ENCODE results near the gene TMPRSS3.
"Not testable (repeated sequence)": the region's sequence is repeated elsewhere in the genome, so short reads cannot be mapped to it uniquely, and the experiment has no call there.

The TMPRSS3 gene

DNA sequence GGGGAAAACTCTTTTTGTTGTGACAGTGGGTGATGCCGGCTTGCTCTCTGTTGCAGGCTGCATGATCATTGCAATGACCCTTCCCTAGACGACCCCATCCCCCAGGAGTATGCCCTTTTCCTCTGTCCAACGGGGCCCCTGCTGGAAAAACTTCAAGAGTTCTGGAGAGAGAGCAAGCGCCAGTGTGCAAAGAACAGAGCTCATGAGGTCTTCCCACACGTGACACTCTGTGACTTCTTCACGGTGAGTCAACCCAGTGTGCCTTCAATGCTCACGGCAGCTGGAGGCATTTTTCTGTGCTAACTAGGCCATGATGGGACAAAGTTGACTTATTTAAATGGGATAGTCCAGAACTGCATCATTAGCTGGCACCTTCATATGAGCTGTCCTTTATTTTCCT is 13.5 kb upstream of the TMPRSS3 start:
- H3K4me3 ChIP-seq = no peak overlapping the region
- no peak overlapping the region for H3K27ac ChIP-seq
- DNase-seq (ENCODE audit: low spot score) = no peak

DNA sequence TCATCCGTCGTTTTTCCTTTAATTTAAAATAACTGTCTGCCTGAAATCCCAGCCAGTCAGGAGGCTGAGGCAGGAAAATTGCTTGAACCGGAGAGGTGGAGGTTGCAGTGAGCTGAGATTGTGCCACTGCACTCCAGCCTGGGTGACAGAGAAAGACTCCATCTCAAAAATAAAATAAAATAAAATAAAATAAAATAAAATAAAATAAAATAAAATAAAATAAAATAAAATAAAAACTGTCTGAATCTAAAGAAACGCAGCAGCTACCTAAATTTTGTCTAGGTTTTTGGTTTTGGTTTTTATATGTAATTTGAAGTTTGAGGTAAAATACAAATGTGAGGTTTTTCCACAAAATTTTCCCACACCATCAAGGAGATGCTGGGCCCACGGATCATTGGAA is 12.9 kb upstream of the TMPRSS3 start:
- H3K27ac ChIP-seq; DNase-seq (ENCODE audit: low spot score); H3K4me3 ChIP-seq: not testable (repeated sequence)

More for the DNA sequence above, 13.5 kb upstream of the TMPRSS3 start:
- TF ChIP-seq, protein P1, sequence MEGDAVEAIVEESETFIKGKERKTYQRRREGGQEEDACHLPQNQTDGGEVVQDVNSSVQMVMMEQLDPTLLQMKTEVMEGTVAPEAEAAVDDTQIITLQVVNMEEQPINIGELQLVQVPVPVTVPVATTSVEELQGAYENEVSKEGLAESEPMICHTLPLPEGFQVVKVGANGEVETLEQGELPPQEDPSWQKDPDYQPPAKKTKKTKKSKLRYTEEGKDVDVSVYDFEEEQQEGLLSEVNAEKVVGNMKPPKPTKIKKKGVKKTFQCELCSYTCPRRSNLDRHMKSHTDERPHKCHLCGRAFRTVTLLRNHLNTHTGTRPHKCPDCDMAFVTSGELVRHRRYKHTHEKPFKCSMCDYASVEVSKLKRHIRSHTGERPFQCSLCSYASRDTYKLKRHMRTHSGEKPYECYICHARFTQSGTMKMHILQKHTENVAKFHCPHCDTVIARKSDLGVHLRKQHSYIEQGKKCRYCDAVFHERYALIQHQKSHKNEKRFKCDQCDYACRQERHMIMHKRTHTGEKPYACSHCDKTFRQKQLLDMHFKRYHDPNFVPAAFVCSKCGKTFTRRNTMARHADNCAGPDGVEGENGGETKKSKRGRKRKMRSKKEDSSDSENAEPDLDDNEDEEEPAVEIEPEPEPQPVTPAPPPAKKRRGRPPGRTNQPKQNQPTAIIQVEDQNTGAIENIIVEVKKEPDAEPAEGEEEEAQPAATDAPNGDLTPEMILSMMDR (IDR thresholded peaks at IDR 0.05) = no peak

DNA sequence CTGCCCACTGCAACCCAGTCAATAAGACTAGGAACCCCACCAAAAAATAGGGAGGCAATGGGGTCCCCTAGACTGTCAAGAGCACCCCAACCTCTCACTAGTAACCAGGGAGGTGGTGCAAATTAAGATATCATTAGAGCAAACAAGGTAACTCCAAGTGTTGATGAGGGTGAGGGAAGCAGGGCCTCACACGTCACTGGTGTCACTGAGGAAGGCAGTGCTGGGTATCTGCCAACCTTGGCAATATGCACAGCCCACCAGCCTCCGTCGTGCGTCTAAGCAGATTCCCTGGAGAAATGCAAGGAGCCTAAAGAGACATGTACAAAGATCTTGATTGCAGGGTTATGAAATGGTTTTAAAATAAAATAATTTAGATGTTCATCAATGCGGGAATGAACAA is 11.6 kb upstream of the TMPRSS3 start:
- H3K4me3 ChIP-seq = no peak overlapping the region
- TF ChIP-seq, protein P1 (IDR thresholded peaks at IDR 0.05) = no peak
- DNase-seq (ENCODE audit: low spot score) = no peak
- H3K27ac ChIP-seq = no peak overlapping the region

DNA sequence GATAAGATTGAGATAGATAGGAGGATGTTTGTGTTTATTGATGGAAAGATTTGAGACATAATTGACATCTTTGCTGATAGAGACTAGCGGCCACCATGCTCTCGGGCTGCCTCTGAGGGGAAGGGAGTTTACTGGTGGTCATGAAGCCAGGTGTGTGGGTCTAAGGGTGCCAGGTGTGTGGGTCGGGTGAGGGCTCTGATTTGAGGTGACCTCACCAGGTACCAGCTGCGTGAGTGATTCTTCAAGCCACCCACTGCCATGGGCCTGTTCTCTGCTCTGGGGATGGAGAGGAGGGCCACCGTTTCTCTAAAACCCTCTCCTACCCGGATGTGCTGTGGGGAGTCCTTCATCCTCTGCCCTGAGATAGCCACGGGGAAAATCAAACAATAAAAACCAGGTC is 11.0 kb upstream of the TMPRSS3 start:
- Histone ChIP-seq H3K27ac (no peak overlapping the region), H3K4me3 (no peak overlapping the region)
- TF ChIP-seq, protein P1 (IDR thresholded peaks at IDR 0.05) = no peak
- no peak for DNase-seq (ENCODE audit: low spot score)

DNA sequence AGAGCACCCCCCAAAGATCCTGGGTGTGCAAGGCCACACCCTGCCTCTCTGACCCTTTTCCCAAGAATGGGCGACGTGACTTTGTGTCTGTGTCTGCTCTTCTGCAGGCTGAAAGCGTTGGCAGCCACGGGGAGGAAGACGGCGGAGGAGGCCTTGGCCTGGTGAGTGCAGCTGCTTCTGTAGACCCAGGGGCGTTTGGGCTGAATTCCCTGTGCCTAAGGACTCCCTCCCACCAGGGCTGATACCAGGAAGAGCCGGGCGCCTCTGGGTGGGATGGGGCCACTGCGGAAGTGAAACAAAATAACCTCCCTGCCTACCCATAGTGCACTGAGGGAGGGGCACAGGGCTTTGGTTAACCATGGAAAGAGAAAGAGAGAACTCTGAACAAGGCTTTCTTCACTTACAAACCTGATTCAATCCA is 10.4 kb upstream of the TMPRSS3 start:
- no peak overlapping the region for H3K4me3 ChIP-seq
- TF ChIP-seq, protein P1 (IDR thresholded peaks at IDR 0.05) = no peak
- no peak for DNase-seq (ENCODE audit: low spot score)
- no peak overlapping the region for H3K27ac ChIP-seq

DNA sequence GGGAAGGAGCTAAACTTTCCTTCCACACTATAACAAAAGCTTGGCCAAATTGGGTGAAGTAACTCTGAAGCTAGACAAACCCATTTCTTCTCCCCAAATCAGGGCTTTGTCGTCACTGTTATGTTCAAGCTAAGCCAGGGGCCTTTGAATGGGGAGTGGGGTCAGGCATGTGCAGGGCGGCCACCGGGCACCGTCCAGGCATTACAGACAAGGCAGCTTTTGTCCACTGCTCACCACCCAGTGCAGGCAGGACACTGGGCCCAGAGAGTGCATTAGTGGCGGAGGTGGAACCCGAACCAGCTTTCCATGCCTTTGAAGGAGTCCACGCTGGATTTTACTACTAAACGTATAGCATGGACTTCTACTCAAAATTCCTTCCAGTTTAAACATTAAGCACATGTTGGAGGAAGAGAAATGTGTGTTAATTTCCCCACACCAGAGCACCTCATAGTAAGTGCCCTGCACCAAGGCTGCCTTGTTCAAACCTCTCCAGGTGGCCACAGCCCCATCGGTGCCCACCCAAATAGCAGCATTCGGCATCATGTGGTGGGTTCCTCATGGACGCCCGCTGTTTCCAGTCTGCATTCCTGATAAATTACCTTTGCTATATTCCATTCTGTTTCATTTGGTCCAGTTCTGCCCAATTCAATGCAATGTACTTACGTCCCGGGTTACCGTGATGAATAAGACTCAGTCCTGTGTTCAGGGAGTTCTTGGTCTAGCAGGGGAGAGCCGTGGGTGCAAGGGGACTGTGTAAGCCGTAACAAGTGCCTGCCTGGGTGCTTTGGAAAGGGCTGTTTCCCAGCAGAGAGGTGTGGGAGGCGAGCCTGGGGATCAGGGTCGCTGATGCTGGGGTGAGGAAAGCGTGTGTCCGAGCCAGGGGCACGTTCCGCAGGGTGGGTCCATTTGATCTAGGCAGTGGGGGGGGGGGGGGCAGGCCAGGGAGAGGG is 9.5 kb upstream of the TMPRSS3 start:
- no peak overlapping the region for H3K4me3 ChIP-seq
- TF ChIP-seq, protein P1 (IDR thresholded peaks at IDR 0.05) = no peak
- no peak overlapping the region for H3K27ac ChIP-seq
- no peak for DNase-seq (ENCODE audit: low spot score)

DNA sequence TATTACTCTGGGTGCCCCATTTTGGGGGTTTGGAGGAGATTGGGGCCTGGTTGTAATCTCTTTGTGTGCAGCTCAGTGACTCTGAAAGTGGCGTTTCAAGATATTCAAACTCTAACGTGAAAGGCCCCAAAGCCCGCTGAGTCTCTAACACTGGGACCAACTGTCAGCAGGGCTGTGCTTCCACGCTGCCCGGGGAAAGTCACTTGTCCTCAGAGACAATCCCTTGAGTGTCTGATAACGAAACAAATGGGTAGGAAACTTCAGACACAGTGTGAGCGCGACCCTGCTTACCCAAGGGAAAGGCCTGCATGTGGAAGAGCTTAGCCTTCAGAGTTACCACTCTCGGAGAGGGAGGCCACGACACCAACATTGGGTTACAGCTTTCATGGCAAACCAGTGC is 8.7 kb upstream of the TMPRSS3 start:
- Histone ChIP-seq H3K27ac (no peak overlapping the region), H3K4me3 (no peak overlapping the region)
- DNase-seq (ENCODE audit: low spot score) = no peak
- TF ChIP-seq, protein P1 (IDR thresholded peaks at IDR 0.05) = no peak
